NCI-H345 (cell line): ENCODE results near the gene ILDR1.

ENCODE experiments used
- DNase-seq: peaks from one replicate; lab custom pipeline; 2025; lab: John Stamatoyannopoulos, UW

The ILDR1 gene

DNA sequence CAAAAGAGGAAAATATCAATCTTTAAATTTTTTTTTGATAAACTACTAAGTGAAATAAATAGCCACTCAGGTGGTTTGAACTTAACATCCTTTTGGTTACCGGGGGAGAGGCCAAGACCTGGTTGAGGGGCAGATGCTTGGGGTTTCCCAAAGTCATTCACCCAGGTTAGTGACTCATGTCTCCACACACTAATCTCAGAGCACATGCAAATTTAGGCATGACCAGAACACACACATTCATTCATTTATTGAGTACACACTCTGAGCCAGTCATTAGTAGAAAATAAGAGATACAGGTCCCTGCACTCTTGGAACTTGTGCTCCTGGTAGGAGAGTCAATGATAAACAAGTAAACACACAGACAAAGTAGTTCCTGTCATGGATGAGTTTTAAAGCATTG, 7.3 kb downstream of the ILDR1 start:
- no peak for DNase-seq

DNA sequence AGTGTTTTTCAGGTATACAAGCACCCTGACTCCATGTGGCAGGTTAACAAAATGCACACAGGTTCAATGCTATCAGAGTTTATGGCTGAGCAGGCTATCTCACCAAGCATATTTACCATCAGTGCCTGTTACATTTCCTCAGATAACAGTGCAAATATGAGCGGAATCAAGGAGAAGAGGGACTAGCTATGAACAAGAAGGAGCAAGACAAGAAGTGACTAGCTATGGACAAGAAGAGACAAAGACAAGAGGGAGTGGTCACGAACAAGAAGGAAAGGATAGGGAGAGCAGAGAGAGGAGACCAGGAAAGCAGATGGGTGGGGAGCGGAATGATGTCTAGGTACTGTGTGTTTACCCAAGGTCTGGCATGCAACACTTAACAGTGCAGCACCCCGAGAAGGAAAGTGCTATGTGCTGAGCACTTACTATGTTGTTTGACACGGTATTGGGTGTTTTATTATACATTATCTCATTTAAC, 8.6 kb downstream of the ILDR1 start:
- no peak for DNase-seq

DNA sequence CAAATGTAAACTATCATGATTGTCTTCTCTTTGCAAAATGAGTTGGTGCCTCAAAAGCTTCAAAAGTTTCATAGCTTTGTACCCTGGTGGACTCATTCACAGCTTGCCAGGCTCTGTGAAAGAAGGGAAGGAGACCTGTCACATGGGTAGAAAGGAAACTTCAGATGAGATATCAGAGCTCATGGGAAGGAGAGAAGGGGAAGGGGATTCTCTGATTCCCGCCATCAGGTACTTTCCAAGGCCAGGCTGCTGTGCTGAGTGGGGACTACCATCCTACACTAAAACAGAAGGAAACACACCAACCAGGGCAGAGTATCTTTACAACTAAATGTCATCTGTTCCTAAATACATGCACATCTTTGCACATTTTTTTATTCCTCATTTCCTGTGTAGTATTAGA, 9.2 kb downstream of the ILDR1 start:
- DNase-seq: no peak

DNA sequence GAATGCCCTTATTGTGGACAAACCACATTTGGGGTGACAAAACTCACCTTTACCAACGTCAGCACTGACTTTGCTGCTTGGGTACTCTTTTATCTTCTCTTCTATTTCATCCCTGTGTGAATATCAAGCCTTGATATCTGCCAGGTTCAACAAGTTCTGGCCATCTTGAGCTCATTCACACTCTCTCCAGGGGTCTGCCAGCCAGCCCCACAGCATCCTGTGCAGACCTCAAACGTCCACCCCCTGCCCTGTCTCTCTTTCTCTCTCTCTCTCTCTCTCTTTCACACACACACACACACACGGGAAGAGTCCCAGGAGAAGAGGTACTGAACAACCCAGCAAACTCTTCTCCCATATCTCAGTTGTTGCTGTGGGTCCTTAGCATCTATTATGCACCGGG, 10.7 kb downstream of the ILDR1 start:
- no peak for DNase-seq

DNA sequence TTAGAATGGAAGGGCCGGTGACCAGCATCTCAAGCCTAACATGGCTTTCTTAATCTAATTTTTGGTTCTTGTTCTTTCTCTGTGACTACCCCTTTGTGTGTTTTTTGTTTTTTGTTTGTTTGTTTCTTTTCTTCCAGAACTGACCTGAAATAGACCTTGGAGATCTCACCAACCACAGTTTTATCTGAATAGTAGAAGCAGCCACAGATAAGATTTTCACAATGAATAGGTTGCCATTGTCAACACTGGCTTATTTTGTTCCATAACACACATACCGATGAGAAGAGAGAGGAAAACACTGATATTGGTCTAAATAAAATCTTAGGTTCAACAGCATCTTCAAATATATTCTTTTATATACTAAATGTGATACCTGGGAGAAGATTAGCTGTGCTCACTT, 11.5 kb downstream of the ILDR1 start:
- no peak for DNase-seq

DNA sequence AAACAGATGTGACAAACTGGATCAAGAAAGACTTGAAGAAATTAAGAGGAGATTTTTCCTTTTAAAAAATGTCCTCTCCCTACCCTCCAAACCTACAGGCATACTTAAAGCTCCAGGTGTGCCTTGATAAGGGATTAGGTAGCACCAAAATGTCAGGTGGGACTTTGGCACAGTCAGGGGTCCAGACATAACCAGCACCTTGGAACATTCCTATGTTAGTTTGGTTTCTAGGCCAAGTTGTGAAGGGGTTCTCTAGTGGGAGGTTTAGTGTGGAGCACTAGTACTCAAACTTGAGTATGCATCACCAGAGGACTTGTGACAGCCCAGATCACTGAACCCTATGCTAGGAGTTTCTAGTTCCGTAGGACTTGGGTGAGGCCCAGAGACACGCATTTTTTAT, 13.9 kb downstream of the ILDR1 start:
- no peak for DNase-seq

DNA sequence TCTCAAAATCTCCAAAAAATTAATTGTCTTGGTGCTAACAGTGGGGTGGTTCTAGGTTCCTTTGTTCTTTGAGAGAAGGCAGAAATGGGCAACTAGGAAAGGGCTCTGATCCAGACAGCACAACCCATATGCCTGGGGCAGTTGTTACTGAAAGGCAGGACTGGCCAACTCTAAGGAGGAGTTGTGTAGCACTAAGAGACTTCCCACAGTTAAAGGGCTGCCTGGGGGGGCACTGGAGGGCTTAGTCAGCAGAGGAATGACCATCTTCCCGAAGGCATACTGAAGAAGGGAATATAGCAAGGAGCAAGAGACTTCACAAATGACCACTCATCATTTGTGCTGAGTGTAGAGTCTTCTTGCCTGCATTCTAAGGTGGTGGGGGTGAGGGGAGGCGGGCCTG, 15.8 kb downstream of the ILDR1 start:
- no peak for DNase-seq

DNA sequence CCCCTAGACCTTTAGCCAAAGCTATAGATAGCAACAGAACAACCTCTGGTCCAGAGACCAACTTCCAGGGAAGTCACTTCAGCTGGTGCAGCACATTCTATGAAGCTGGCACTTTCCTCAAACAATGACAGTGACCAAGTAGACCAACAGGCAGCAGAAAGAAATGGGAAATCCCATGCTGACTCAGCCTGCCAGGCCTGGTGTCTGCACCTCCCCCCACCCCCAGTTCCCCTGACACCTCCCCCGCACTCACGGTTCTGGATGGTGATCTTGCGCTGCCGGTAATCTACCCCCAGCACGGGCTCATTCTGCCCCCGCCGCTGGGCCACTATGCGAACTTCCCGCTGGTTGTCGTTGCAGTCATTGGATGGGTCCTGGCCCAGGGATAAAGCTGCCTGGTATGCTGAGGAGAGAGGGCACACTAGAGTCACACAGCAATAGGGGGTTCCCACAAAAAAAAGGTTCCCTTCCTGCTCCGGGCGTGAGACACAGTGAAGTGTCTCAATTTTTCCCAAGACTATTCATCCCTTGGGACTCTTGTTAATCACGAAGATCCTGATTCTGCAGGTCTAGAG, 17.0 kb downstream of the ILDR1 start:
- no peak for DNase-seq

DNA sequence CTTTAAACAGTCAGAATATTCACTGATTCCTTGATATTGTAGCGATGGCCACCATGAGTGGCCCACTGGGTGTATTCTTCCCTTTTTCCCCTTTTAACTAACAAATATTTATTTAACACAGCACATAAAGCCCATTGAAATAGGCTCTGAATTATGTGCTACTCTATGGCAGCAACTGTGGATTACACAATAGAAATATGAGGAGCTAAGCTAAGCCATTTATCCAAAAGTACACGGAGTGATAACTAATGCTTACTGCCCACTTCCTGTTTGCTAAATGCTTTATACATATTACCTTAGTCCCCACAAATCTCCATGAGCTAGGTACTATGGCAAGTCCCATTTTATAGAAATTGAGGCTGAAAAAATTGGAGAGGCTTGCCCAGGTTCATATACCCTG, 17.9 kb downstream of the ILDR1 start:
- DNase-seq: no peak

DNA sequence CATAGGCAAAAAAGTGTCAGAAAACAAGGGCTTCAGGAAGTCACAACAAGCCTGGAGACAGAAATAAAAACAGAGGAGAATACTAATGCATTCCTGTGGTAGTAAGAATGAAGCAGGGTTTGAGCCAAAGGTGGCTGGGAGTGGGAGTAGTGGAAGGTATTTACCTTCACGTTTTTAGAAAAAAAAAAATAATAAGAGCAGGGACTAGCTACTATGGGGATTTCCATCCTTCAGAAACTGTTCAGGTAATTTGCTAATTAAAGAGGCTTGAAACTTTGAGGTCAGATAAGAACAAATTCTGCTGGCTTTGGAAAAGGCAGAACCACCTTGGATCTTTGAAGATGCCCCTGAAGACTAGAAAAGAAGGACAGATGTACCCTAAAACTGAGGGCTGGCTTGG, 18.4 kb downstream of the ILDR1 start:
- no peak for DNase-seq

DNA sequence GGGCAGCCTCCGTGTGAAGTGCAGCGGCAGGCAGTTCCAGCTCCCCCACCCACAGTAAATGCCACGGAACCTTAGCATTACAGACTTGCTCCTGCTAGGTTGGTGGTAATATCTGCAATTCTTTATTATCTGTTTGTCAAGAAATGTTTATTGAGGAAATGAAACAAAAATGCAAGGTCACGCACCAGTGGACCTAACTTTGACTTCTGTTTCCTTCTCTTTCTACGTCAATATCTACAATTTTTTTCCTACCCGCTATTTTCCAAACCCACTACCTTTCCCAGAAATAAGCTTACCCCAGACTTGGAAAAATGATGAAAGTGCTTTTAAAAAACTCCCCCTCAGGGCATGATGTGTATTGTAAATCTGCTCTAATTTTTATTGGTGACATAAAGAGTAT, 18.9 kb downstream of the ILDR1 start:
- no peak for DNase-seq

DNA sequence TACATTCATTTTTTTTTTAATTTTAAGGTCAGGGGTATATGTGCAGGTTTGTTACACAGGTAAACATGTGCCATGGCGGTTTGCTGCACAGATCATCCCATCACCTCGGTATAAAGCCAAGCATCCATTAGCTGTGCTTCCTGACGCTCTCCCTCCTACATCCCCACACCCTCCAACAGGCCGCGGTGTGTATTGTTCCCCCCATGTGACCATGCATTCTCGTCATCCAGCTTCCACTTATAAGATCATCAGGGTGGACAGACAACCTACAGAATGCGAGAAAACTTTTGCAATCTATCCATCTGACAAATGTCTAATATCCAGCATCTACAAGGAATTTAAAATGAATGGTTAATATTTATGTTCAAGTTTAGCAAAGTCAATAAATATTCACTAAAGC, 19.4 kb downstream of the ILDR1 start:
- no peak for DNase-seq

DNA sequence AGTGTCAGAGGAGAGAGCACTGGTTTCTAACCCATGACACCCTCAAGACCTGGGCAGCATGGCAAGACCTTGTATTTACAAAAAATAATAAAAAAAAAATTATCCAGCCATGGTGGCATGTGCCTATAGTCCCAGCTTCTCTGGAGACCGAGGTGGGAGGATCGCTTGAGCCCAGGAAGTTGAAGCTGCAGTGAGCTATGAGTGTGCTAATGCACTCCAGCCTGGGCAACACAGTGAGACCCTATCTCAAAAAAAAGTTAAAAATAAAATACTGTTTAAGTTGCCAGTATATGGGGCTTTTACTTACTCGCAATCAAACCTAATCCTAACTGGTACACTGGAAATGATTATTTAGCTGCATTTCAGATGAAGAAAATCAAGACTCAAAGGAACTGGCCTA, 20.2 kb downstream of the ILDR1 start:
- no peak for DNase-seq

DNA sequence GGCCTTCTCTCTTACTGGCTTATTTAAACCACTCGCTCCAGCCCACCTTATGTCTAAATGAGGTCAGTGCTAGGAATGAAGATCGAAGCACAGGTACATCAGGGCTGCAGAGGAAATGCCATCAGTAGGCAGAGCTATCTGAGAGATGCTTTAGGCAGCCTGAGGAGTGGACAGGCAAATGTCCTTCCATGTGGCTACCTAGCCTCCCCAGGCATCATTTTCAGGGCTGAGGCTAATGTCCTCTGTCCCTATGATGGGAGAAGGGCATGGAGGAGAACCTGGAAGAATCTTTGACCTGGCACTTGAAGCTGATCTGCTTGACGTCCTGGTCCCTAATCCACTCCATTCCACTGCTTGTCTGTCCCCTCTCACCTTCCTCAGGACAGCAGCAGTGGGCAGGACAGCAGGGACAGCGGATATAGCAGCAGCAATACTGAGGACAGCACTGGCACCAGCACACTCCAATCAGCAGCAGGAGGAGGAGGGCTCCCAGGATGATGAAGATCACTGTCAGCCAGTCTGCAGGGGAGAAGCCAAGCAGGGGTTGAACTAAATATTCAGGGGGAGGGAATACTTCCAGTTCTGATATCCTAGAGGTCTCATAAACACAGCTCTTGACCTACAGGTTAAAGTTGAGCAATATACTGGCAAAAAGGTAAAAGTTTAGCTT, 21.0 kb downstream of the ILDR1 start:
- no peak for DNase-seq

DNA sequence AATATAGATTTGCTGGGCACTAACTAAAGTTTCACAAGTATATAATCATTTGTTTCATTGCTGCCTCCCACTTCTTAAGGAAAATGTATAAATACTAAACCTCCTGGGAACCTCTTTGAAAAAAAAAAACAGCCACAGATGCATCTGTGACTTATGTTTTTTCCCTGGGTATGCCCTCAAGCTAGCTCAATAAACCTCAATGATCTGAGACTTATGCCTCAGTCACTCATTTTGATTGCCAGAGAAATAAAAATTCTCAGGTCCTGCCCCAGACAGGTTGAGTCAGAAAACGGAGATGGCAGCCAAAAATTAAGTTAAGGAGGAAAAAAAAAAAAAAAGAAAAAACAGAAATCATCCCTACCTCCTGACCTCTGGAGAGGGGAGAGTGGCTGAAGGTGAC, 22.1 kb downstream of the ILDR1 start:
- no peak for DNase-seq

DNA sequence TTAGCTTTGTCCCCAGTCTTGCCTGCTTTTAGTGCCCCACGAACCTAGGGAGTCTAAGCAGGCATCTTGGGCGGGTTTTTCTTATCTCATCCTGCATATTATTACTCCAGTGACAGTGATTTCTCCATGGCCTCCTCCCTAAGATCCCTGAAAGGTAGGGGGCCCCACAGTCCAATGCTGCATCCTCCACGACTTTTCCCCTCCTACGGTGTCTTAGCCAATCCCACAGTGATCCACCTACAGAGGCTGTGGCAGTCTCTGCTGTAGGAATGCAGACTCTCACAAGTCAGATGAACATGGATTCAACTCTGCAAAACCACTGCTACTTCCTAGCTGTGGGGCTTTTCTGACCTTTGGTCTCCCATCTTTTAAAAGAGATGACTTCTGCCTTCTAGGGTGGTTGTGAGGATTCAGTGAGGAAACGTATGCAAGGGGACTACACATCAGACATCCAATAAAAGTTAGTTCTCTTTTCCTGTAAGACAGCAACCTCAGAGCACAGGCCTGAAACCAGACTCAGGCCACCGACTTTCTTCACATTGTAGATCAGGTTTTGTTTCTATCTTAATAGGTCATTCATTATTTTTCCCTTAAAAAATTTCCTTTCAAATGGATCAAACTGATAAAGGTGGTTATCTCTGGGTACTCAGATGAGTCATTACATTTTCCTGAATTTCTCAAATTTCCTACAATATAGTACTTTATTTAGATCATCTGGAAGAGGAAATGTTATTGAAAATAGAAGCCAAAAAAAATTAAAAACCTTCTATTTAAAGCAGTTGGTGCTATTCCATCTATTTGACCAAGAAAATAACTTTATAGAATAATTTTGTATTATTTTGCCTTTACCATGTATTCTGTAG, 23.2 kb downstream of the ILDR1 start:
- no peak for DNase-seq

DNA sequence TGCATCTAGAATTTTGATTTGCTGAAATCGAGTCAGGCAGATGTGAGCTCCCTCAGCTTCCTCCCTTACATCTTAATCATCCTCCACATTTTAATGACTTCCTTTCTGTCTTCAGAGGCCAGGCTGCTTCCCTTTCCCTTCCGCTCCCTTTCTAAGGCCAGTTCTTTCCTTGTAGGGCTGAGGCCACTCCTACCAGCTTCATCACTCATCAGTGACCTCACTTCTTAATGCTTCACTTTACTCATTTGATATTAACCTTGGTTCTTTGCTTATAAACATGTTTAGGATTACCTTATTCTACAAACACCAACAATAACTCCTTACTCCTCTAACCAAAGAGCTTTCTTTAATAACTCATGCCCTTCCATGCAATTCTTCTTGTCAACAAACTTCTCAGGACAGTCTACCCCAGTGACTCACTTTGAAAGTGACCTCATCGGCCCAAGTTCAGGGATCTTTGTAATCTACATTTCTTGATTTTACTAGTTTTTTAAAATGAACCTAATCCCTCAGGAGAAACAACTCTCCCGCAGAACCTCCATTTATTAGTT, 23.9 kb downstream of the ILDR1 start:
- no peak for DNase-seq

DNA sequence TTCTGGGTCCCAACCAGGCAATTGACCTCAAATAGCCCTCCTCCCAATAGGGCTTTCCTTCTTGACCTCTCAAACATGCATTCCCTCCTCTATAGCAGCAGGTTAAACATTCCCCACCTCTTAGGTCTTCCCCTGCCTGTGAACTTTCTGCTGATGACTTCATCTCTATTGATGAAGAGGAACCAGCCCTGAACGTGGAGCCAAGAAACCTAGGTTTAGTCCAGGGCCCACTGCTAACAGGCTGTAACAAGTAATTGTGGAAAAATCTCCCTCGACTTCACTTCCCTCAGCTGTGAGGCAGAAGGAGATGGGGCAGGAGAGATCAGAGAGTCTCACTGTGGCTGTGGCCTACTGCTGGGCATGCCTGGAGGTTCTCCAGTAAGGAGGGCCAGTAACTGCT, 24.7 kb downstream of the ILDR1 start:
- DNase-seq: no peak

DNA sequence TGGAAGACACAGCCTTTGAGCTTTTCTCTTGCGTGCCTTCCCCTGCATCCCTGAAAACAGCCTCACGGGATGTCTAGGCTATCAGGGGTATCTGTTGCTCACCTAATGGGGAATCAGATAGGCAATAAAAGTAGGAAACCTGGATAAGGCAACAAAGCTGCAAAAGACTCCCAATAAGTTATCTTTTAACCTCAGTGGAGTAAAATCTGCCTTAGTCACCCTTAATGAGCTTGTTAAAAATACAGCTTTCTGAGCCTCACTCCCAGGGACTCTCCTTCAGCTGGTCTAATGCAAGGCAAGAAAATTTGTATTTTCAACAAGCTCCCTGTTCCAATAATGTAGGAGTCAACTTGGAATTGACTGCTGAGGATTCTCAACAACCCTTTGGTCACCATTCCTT, 25.6 kb downstream of the ILDR1 start:
- no peak for DNase-seq

DNA sequence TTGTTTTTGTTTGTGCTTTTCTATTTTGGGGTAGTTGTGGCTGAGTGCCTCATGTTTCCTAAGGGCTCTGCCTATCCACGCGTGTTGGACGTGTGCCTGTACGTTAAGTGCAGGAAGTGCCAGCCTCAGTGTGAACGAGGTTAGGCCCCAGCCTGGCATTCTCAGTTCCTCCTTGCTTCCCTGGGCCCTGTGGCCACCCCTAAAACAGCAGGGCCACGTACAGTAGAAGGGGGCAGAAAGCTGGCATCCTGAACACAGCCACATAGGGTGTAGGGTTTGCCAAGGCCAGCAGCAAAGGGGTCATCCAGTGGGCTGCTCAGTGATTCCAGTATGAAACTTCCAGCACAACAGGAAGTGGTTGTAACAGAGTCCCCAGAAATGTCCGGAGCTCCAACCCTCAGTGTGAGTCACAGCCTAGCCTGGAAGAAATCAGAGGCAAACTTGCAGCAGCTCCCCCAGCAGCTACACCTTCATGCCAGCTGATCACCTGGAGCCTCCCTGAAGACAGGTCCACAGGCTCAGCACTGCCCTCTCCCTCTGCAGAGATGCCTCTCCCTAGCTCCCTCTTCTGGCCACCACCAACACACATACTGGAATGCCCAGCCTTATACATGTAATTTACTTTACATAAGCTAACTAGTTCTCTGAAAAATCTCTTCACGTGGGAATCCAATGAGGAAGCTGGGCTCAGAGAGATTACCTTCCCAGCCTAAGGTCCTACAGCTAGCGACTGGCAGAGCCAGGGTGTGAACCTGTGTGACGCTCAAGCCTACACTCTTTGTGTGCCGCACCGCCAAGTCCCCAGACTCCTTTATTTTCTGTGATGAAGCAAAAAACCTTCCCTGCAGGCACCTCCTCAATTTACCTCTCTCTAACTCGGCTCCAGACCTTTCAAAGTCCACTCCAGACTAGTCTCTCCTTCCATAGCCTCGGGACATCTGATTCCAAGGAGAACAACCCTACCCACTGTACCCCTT, 26.6 kb downstream of the ILDR1 start:
- DNase-seq: peak; percentile 29

DNA sequence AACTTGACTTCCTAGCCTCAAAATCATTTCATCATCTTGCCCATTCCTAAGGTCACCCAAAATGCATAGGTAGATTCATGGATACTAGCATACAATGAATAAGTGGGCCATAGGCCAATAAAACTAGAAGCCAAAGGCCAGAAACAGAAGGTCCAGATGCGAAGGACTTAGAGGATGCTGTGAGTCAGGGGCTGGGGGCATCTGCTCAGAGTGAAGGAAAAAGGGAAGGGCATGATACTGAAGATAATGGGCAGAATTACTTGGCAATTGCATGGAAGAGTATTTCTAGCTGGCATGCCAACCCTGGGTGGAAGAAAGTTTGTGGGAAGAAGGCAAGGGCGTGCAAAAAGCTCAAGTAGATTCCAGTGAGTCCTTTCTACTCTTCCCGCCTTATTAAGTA, 27.5 kb downstream of the ILDR1 start:
- no peak for DNase-seq
